CD14-positive monocyte (primary cell): ENCODE measurements around the gene CNTNAP2. TPM values are rescaled to one million over a fixed set of nuclear protein-coding genes. Genes with fewer than 3 reads are reported as not detected.

Experiments
- DNase-seq, 3 donors: peaks; one replicate each; pipeline ENCODE4 v3.0.0-alpha.2; 2011 to 2022
- H2AFZ ChIP-seq: 2 replicates; pipeline ENCODE4 v1.6.0; 2012; ENCODE audit warnings: mild to moderate bottlenecking, low read depth, low read length, inconsistent platforms; ENCODE audit not compliant: insufficient read depth, poor library complexity, severe bottlenecking
- H3K27ac ChIP-seq, 2 donors: 1 replicate in 1 of 2; 2 replicates in 1 of 2; pipeline ENCODE4 v1.5.1; 2012 to 2013; ENCODE audit warnings: low read length in 2 of 2, control low read depth in 1 of 2, inconsistent platforms in 1 of 2, low read depth in 1 of 2, mild to moderate bottlenecking in 1 of 2
- H3K27me3 ChIP-seq, 2 donors: one replicate each; pipeline versions ENCODE4 v1.6.0 to v1.6.1; 2011 to 2013; ENCODE audit warnings: low read length in 2 of 2; ENCODE audit not compliant: control insufficient read depth in 2 of 2, insufficient read depth in 2 of 2
- H3K36me3 ChIP-seq, 2 donors: replicated peaks in 1 of 2; 1 replicate in 1 of 2; 2 replicates in 1 of 2; pipeline versions ENCODE4 v1.5.1 to v1.6.1; 2012 to 2013; ENCODE audit warnings: low read length in 2 of 2, control low read depth in 1 of 2, inconsistent platforms in 1 of 2, mild to moderate bottlenecking in 1 of 2; ENCODE audit not compliant: insufficient read depth in 2 of 2, control insufficient read depth in 1 of 2
- H3K4me1 ChIP-seq, 2 donors: 1 replicate in 1 of 2; 2 replicates in 1 of 2; pipeline versions ENCODE4 v1.5.1 to v1.6.1; 2012 to 2013; ENCODE audit warnings: low read length in 2 of 2, control low read depth in 1 of 2, inconsistent platforms in 1 of 2, mild to moderate bottlenecking in 1 of 2, moderate library complexity in 1 of 2; ENCODE audit not compliant: insufficient read depth in 2 of 2, control insufficient read depth in 1 of 2
- H3K4me2 ChIP-seq: replicated peaks from 2 replicates; pipeline ENCODE3; 2012; ENCODE audit warnings: low read length, moderate library complexity, mild to moderate bottlenecking; ENCODE audit not compliant: poor library complexity, severe bottlenecking; ENCODE audit errors: extremely low read depth
- H3K4me3 ChIP-seq, 3 experiments: fragments of 200-600 bp in 1 of 3; sonication (generic) in 1 of 3; replicated peaks in 1 of 3; 1 replicate in 2 of 3; 2 replicates in 1 of 3; pipeline ENCODE4 v1.5.1; 2011 to 2013; ENCODE audit warnings: low read length in 3 of 3, mild to moderate bottlenecking in 3 of 3, control low read depth in 2 of 3, low read depth in 2 of 3, inconsistent platforms in 1 of 3, moderate library complexity in 1 of 3
- H3K79me2 ChIP-seq: 2 replicates; pipeline ENCODE4 v1.6.0; 2012; ENCODE audit warnings: mild to moderate bottlenecking, control low read depth, inconsistent platforms, low read length, moderate library complexity; ENCODE audit not compliant: insufficient read depth
- H3K9ac ChIP-seq: 2 replicates; pipeline ENCODE4 v1.6.0; 2017; ENCODE audit warnings: low read length, mild to moderate bottlenecking; ENCODE audit not compliant: insufficient read depth, poor library complexity, severe bottlenecking
- H3K9me3 ChIP-seq, 2 donors: replicated peaks in 1 of 2; 1 replicate in 1 of 2; 2 replicates in 1 of 2; pipeline versions ENCODE4 v1.5.1 to v1.6.1; 2012 to 2013; ENCODE audit warnings: low read length in 2 of 2, control low read depth in 1 of 2; ENCODE audit not compliant: control insufficient read depth in 1 of 2, insufficient read depth in 1 of 2
- H4K20me1 ChIP-seq: 2 replicates; pipeline ENCODE4 v1.6.0; 2012; ENCODE audit warnings: mild to moderate bottlenecking, low read length, control low read depth, moderate library complexity; ENCODE audit not compliant: insufficient read depth
- H3K27ac Mint-ChIP-seq, 7 donors: one replicate each; pipeline ENCODE4 v1.8.0; 2020; ENCODE audit warnings: mild to moderate bottlenecking in 7 of 7, mixed read lengths in 7 of 7, moderate library complexity in 6 of 7, inconsistent platforms in 2 of 7
- H3K27me3 Mint-ChIP-seq, 3 donors: one replicate each; pipeline ENCODE4 v1.8.0; 2021 to 2022; ENCODE audit warnings: low read depth in 3 of 3, mild to moderate bottlenecking in 3 of 3, mixed read lengths in 3 of 3, moderate library complexity in 3 of 3, inconsistent platforms in 1 of 3
- H3K36me3 Mint-ChIP-seq, 2 donors: one replicate each; pipeline ENCODE4 v1.8.0; 2020; ENCODE audit warnings: mixed read lengths in 2 of 2, inconsistent platforms in 1 of 2, mild to moderate bottlenecking in 1 of 2
- H3K4me1 Mint-ChIP-seq: one replicate; pipeline ENCODE4 v1.8.0; 2020; ENCODE audit warnings: mild to moderate bottlenecking, mixed read lengths
- H3K4me3 Mint-ChIP-seq, 2 donors: one replicate each; pipeline ENCODE4 v1.8.0; 2020; ENCODE audit warnings: mild to moderate bottlenecking in 2 of 2, mixed read lengths in 2 of 2, moderate library complexity in 1 of 2
- H3K9me3 Mint-ChIP-seq, 7 donors: one replicate each; pipeline ENCODE4 v1.8.0; 2020 to 2022; ENCODE audit warnings: mixed read lengths in 7 of 7, mild to moderate bottlenecking in 6 of 7, moderate library complexity in 6 of 7, inconsistent platforms in 2 of 7
- CTCF ChIP-seq: fragments of 200-600 bp; IDR thresholded peaks from one replicate; pipeline ENCODE4 v1.8.0; 2022; ENCODE audit warnings: antibody characterized with exemption, mild to moderate bottlenecking
- WGBS: methylation state at CpG from one replicate; pipeline ENCODE4 v1.1.5; 2013; ENCODE audit warnings: missing lambda C conversion rate; ENCODE audit not compliant: insufficient coverage; 5-methylcytosine and 5-hydroxymethylcytosine counted together
- intact Hi-C, 2 donors: fragments of 100-400 bp; cut with micrococcal nuclease; formaldehyde crosslinking; loops; one replicate each; pipeline versions ENCODE4 v1.15.0 to v1.15.1; 2023
- polyA plus RNA-seq, 3 donors: library from polyadenylated mRNA; depleted of rRNA in 1 of 3; unstranded in 2 of 3; stranded (reverse) in 1 of 3; fragments of 300-500 nt in 2 of 3; fragments of >200 nt in 1 of 3; fragmentation: Illumina TruSeq in 2 of 3; gene quantifications; 1 replicate in 2 of 3; 2 replicates in 1 of 3; pipeline ENCODE4 v1.2.3, GENCODE V29; 2012 to 2021

CNTNAP2 gene
- polyA plus RNA-seq, 3 donors, result 0.01 TPM; not detected in 2

GRCh38 chr7:147708871-147709270 lies 1592.3 kb downstream of the CNTNAP2 start:
- Histone ChIP-seq H3K9me3 (peaks cover 19 to 20% of the 10 kb centered on the region in 2 donors), H3K27ac (no peak overlapping the region), H3K27me3 (no peaks in the 10 kb centered on the region), H3K36me3 (no peaks in the 10 kb centered on the region), H2AFZ (no peak overlapping the region), H3K4me2 (no peak overlapping the region), H3K4me1 (no peaks in the 10 kb centered on the region), H3K79me2 (no peaks in the 10 kb centered on the region), H4K20me1 (no peaks in the 10 kb centered on the region), H3K4me3 (no peak overlapping the region), H3K9ac (no peak overlapping the region)
- no peaks in the 10 kb centered on the region for H3K4me1 Mint-ChIP-seq
- H3K27ac Mint-ChIP-seq, result peak overlapping the region in 1 of 7 donors; percentile 27
- peaks cover 12 to 31% (median 19%) of the 10 kb centered on the region in 7 donors for H3K9me3 Mint-ChIP-seq
- no peak for TF ChIP-seq CTCF
- H3K27me3 Mint-ChIP-seq, result no peaks in the 10 kb centered on the region
- DNase-seq, result no peak
- WGBS, result 99% methylated on average over 5 of the region's 6 CpGs
- H3K36me3 Mint-ChIP-seq, result no peaks in the 10 kb centered on the region
- no peak overlapping the region for H3K4me3 Mint-ChIP-seq
- intact Hi-C loops, result no loop called here

GRCh38 chr7:147711447-147711846 lies 1594.8 kb downstream of the CNTNAP2 start:
- no peak overlapping the region for H3K9ac ChIP-seq
- DNase-seq, result no peak
- no peaks in the 10 kb centered on the region for H3K27me3 ChIP-seq
- H3K4me3 ChIP-seq, result no peak overlapping the region
- Mint-ChIP-seq H3K9me3 (peaks cover 5 to 21% (median 16%) of the 10 kb centered on the region in 7 donors), H3K27ac (no peak overlapping the region), H3K4me1 (no peaks in the 10 kb centered on the region), H3K27me3 (no peaks in the 10 kb centered on the region), H3K36me3 (no peaks in the 10 kb centered on the region), H3K4me3 (no peak overlapping the region)
- no peaks in the 10 kb centered on the region for H3K36me3 ChIP-seq
- no peak overlapping the region for H2AFZ ChIP-seq
- no peak overlapping the region for H3K4me2 ChIP-seq
- no peaks in the 10 kb centered on the region for H3K4me1 ChIP-seq
- H3K9me3 ChIP-seq, result peaks cover 20 to 21% of the 10 kb centered on the region in 2 donors
- no peak overlapping the region for H3K27ac ChIP-seq
- no peak for TF ChIP-seq CTCF
- no peaks in the 10 kb centered on the region for H4K20me1 ChIP-seq
- WGBS, result no CpG with 5 or more reads among the region's 2 CpGs
- intact Hi-C loops, result no loop called here
- H3K79me2 ChIP-seq, result no peaks in the 10 kb centered on the region
